Sigmoid colon (tissue), 4 donors: ENCODE measurements around the gene ANTXR2.
"Not testable (repeated sequence)": the region's sequence is repeated elsewhere in the genome, so short reads cannot be mapped to it uniquely, and the experiment has no call there.

ENCODE experiments used
- CTCF ChIP-seq, 4 experiments: fragments of 450-650 bp in 3 of 4; fragments of 200-600 bp in 1 of 4; IDR thresholded peaks; one replicate each; pipeline ENCODE4 v1.5.1; 2016 to 2019; ENCODE audit warnings: antibody characterized with exemption in 4 of 4, mild to moderate bottlenecking in 3 of 4, moderate library complexity in 2 of 4
- EP300 ChIP-seq, 4 donors: sonication (generic); formaldehyde crosslinking; IDR thresholded peaks; one replicate each; pipeline ENCODE4 v1.6.1; 2017; ENCODE audit warnings: antibody characterized with exemption in 4 of 4
- POLR2A ChIP-seq, 2 donors: fragments of 450-650 bp; IDR thresholded peaks; one replicate each; pipeline ENCODE4 v1.6.1; 2016; ENCODE audit warnings: antibody characterized with exemption in 2 of 2, mild to moderate bottlenecking in 2 of 2, moderate library complexity in 2 of 2
- POLR2AphosphoS5 ChIP-seq, 4 donors: sonication (generic); formaldehyde crosslinking; IDR thresholded peaks; one replicate each; pipeline ENCODE4 v1.6.1; 2017; ENCODE audit warnings: antibody characterized with exemption in 4 of 4

DNA sequence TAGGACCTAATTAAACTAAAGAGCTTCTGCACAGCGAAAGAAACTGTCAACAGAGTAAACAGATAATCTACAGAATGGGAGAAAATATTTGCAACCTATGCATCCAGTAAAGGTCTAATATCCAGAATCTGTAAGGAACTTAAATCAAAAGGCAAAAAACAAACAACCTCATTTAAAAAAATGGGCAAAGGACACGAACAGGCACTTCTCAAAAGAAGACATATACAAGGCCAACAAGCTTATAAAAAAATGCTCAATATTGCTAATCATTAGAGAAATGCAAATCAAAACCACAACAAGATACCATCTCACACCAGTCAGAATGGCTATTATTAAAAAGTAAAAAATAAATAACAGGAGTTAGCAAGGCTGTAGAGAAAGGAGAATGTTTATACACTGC is 81.9 kb downstream of the ANTXR2 start:
- TF ChIP-seq CTCF, POLR2AphosphoS5, POLR2A, EP300 (IDR thresholded peaks at IDR 0.05): not testable (repeated sequence)
